Upper lobe of left lung (tissue), 4 donors: ENCODE results near the gene ST6GALNAC3.

Experiments used
- CTCF ChIP-seq, 6 experiments: fragments of 450-650 bp in 4 of 6; fragments of 200-600 bp in 2 of 6; sonication (generic) in 2 of 6; IDR thresholded peaks; one replicate each; pipeline ENCODE4 v1.5.1; 2016 to 2019; ENCODE audit warnings: antibody characterized with exemption in 6 of 6
- EP300 ChIP-seq, 4 donors: sonication (generic); formaldehyde crosslinking; IDR thresholded peaks; one replicate each; pipeline ENCODE4 v1.5.1; 2017; ENCODE audit warnings: antibody characterized with exemption in 4 of 4, control low read depth in 2 of 4
- POLR2A ChIP-seq, 4 donors: fragments of 450-650 bp; IDR thresholded peaks; one replicate each; pipeline ENCODE4 v1.5.1; 2016 to 2017; ENCODE audit warnings: antibody characterized with exemption in 4 of 4, mild to moderate bottlenecking in 2 of 4
- POLR2AphosphoS5 ChIP-seq, 2 donors: sonication (generic); formaldehyde crosslinking; IDR thresholded peaks; one replicate each; pipeline ENCODE4 v1.5.1; 2017; ENCODE audit warnings: antibody characterized with exemption in 2 of 2

GRCh38 chr1:76554283-76554682 lies 479.7 kb downstream of the ST6GALNAC3 start:
- TF ChIP-seq CTCF (IDR thresholded peaks at IDR 0.05) (no peak), EP300 (IDR thresholded peaks at IDR 0.05) (no peak), POLR2AphosphoS5 (IDR thresholded peaks at IDR 0.05) (no peak), POLR2A (IDR thresholded peaks at IDR 0.05) (no peak)
